Panc1 (cell line): ENCODE measurements around the gene CAPS. TPM values are rescaled to one million over a fixed set of nuclear protein-coding genes. Genes with fewer than 3 reads are reported as not detected.

Experiments
- ATAC-seq: fragments of 200-7000 bp; cut with Tn5 transposase; 2 replicates; pipeline ENCODE4 v1.9.1; 2020; ENCODE audit warnings: mild to moderate bottlenecking, moderate library complexity
- BruUV-seq: library from RNA; stranded (reverse); fragments of 400-500 nt; replicated peaks from 2 replicates; lab custom pipeline; 2021; lab: Mats Ljungman, UMichigan
- CTCF ChIA-PET: fragments of 300-600 bp; sonication (Branson Sonifier 250); formaldehyde crosslinking; loops from one replicate; lab custom pipeline; 2022; ENCODE audit warnings: antibody characterized with exemption; lab: Charles Lee
- POLR2A ChIA-PET: fragments of 300-600 bp; sonication (Branson Sonifier 250); formaldehyde crosslinking; loops from one replicate; lab custom pipeline; 2022; ENCODE audit warnings: antibody characterized with exemption; lab: Charles Lee
- DNase-seq: peaks from one replicate; pipeline ENCODE4 v3.0.0-alpha.2; 2010; ENCODE audit warnings: low read depth, low spot score
- H3K27ac ChIP-seq: 2 replicates; pipeline ENCODE4 v1.5.1; 2011; ENCODE audit warnings: mild to moderate bottlenecking, low read length, inconsistent platforms
- H3K27me3 ChIP-seq: fragments of 200-500 bp; sonication (Bioruptor generic); 2 replicates; pipeline ENCODE4 v1.6.0; 2014; ENCODE audit warnings: low read length, inconsistent platforms; ENCODE audit not compliant: control insufficient read depth, insufficient read depth
- H3K36me3 ChIP-seq: fragments of 200-500 bp; sonication (Bioruptor generic); 2 replicates; pipeline ENCODE4 v1.5.1; 2014; ENCODE audit warnings: inconsistent platforms, mild to moderate bottlenecking, low read length, moderate library complexity; ENCODE audit not compliant: control insufficient read depth, insufficient read depth
- H3K4me1 ChIP-seq: 2 replicates; pipeline ENCODE4 v1.5.1; 2011; ENCODE audit warnings: inconsistent platforms, mild to moderate bottlenecking, low read length, moderate library complexity; ENCODE audit not compliant: control insufficient read depth, insufficient read depth
- H3K4me3 ChIP-seq, 2 experiments: 2 replicates each; pipeline ENCODE4 v1.5.1; 2011 to 2012; ENCODE audit warnings: low read depth in 2 of 2, low read length in 2 of 2, mild to moderate bottlenecking in 2 of 2, inconsistent platforms in 1 of 2, moderate library complexity in 1 of 2
- H3K9me3 ChIP-seq: fragments of 200-500 bp; sonication (Bioruptor generic); 2 replicates; pipeline ENCODE4 v1.5.1; 2014; ENCODE audit warnings: low read depth, mild to moderate bottlenecking, inconsistent platforms, low read length, moderate library complexity; ENCODE audit not compliant: control insufficient read depth, insufficient read depth
- POLR2AphosphoS5 ChIP-seq: IDR thresholded peaks from 2 replicates; pipeline ENCODE4 v1.6.1; 2012; ENCODE audit warnings: mild to moderate bottlenecking, low read depth, low read length, moderate library complexity
- SIN3A ChIP-seq: IDR thresholded peaks from 2 replicates; pipeline ENCODE4 v1.6.1; 2012; ENCODE audit warnings: low read depth, mild to moderate bottlenecking, low read length, moderate library complexity, borderline replicate concordance; ENCODE audit not compliant: insufficient read depth
- TCF7L2 ChIP-seq: IDR thresholded peaks from 2 replicates; pipeline ENCODE4 v1.6.1; 2011; ENCODE audit warnings: mild to moderate bottlenecking, low read depth, low read length, inconsistent platforms
- in situ Hi-C: cut with HindIII; loops from 2 replicates; pipeline ENCODE4 v1.10.0; 2016; ENCODE audit warnings: low sequenced_read_pairs, low pct_unique_long_range_greater_than_20kb
- intact Hi-C: fragments of 100-400 bp; cut with micrococcal nuclease; formaldehyde crosslinking; loops from one replicate; pipeline ENCODE4 v1.10.0; 2022; ENCODE audit not compliant: unreplicated experiment
- total RNA-seq: library from RNA; stranded (reverse); gene quantifications from one replicate; pipeline ENCODE4 v1.2.1, GENCODE V29; 2021; ENCODE audit not compliant: unreplicated experiment
- TF ChIP-seq, protein P1 (sequence below): fragments of 450-650 bp; IDR thresholded peaks from 2 replicates; pipeline ENCODE4 v1.5.1; 2017; ENCODE audit warnings: mild to moderate bottlenecking
- TF ChIP-seq, protein P2 (sequence below), 2 experiments: IDR thresholded peaks; 2 replicates each; pipeline ENCODE4 v1.6.1; 2011 to 2012; ENCODE audit warnings: low read depth in 2 of 2, control low read depth in 1 of 2, low read length in 1 of 2, mild to moderate bottlenecking in 1 of 2, moderate library complexity in 1 of 2; ENCODE audit not compliant: insufficient read depth in 1 of 2

CAPS gene
- total RNA-seq, 1 experiment from 2014 or later = 9.2 TPM

DNA sequence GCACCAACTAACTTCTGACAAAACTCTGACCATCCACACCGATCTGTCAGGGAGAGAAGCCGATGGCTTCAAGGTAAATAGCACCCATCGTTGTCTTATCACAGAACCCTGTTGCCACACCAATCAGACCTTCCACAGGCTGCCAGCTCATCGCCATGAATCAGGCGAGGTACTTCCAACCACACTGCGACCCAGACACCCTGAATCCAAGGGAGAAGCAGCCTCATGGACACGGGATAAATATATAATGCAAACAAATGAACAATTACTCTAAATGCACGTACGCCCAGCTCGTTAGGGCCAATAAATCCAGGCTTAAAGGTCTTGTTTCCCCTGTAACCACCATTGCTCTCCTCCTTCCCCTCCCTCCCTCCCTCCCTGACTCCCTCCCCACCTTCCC is 43.1 kb downstream of the CAPS start:
- ATAC-seq = no peak
- H3K9me3 ChIP-seq = no peaks in the 10 kb centered on the region
- in situ Hi-C loops (no loop called here), intact Hi-C loops (no loop called here)
- DNase-seq = no peak
- CTCF ChIA-PET = no interaction called here
- TF ChIP-seq POLR2AphosphoS5 (no peak), TCF7L2 (no peak), SIN3A (no peak)
- TF ChIP-seq, protein P1, sequence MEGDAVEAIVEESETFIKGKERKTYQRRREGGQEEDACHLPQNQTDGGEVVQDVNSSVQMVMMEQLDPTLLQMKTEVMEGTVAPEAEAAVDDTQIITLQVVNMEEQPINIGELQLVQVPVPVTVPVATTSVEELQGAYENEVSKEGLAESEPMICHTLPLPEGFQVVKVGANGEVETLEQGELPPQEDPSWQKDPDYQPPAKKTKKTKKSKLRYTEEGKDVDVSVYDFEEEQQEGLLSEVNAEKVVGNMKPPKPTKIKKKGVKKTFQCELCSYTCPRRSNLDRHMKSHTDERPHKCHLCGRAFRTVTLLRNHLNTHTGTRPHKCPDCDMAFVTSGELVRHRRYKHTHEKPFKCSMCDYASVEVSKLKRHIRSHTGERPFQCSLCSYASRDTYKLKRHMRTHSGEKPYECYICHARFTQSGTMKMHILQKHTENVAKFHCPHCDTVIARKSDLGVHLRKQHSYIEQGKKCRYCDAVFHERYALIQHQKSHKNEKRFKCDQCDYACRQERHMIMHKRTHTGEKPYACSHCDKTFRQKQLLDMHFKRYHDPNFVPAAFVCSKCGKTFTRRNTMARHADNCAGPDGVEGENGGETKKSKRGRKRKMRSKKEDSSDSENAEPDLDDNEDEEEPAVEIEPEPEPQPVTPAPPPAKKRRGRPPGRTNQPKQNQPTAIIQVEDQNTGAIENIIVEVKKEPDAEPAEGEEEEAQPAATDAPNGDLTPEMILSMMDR = no peak
- TF ChIP-seq, protein P2, sequence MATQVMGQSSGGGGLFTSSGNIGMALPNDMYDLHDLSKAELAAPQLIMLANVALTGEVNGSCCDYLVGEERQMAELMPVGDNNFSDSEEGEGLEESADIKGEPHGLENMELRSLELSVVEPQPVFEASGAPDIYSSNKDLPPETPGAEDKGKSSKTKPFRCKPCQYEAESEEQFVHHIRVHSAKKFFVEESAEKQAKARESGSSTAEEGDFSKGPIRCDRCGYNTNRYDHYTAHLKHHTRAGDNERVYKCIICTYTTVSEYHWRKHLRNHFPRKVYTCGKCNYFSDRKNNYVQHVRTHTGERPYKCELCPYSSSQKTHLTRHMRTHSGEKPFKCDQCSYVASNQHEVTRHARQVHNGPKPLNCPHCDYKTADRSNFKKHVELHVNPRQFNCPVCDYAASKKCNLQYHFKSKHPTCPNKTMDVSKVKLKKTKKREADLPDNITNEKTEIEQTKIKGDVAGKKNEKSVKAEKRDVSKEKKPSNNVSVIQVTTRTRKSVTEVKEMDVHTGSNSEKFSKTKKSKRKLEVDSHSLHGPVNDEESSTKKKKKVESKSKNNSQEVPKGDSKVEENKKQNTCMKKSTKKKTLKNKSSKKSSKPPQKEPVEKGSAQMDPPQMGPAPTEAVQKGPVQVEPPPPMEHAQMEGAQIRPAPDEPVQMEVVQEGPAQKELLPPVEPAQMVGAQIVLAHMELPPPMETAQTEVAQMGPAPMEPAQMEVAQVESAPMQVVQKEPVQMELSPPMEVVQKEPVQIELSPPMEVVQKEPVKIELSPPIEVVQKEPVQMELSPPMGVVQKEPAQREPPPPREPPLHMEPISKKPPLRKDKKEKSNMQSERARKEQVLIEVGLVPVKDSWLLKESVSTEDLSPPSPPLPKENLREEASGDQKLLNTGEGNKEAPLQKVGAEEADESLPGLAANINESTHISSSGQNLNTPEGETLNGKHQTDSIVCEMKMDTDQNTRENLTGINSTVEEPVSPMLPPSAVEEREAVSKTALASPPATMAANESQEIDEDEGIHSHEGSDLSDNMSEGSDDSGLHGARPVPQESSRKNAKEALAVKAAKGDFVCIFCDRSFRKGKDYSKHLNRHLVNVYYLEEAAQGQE (IDR thresholded peaks at IDR 0.05; ENCODE audit: insufficient read depth in 1 of 2, low read depth in 2 of 2, low read length in 1 of 2) = no peak
- H3K36me3 ChIP-seq = no peaks in the 10 kb centered on the region
- no peak overlapping the region for H3K4me3 ChIP-seq
- no peaks in the 10 kb centered on the region for H3K27me3 ChIP-seq
- no TSS peak for BruUV-seq
- no peak overlapping the region for H3K27ac ChIP-seq
- H3K4me1 ChIP-seq = peaks cover 23% of the 10 kb centered on the region
- POLR2A ChIA-PET = no interaction called here

DNA sequence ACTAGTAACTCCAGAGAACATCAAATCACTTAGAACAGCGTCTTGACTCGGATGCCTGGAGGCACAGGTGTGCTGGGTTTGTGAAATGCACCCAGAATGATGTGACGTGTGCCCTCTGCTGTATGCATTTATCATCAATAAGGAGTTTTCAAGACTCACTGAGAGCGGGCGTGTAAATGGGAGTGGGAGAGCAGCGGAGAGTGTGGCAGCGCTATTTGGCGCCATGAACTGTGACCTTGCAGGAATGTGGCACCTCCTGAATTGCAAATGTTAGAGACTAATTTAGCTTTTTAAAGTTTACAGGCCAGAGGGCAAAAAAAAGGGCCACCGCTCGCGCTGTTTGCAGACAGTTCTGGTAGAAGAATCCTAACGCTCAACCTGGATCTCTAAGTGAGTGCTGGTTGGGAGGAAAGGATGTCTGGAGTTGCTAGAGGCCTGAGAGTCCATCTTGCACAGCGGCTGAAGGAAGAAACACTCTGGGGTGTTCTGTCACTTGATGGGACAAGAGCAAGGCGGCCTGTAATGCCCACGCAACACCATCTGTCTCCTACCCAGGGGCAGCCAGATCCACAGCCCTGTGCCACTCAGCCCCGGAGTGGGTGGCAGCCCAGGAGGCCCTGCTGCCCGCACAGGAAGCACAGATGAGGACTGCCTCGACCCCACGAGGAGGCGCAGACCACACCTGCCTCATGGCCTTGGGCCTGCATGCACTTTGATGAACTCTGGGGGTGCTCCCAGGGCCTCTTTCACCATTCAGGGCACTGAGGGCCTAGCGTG is 44.2 kb downstream of the CAPS start:
- H3K27me3 ChIP-seq = no peaks in the 10 kb centered on the region
- no TSS peak for BruUV-seq
- ChIA-PET CTCF (no interaction called here), POLR2A (no interaction called here)
- intact Hi-C loops (no loop called here), in situ Hi-C loops (no loop called here)
- peaks cover 27% of the 10 kb centered on the region for H3K4me1 ChIP-seq
- ATAC-seq = no peak
- H3K9me3 ChIP-seq = no peaks in the 10 kb centered on the region
- no peak overlapping the region for H3K4me3 ChIP-seq
- DNase-seq = no peak
- H3K36me3 ChIP-seq = no peaks in the 10 kb centered on the region
- H3K27ac ChIP-seq = no peak overlapping the region
- TF ChIP-seq, protein P2 (IDR thresholded peaks at IDR 0.05; ENCODE audit: insufficient read depth in 1 of 2, low read depth in 2 of 2, low read length in 1 of 2) = no peak
- TF ChIP-seq, protein P1 = no peak
- TF ChIP-seq POLR2AphosphoS5 = no peak
- no peak for TF ChIP-seq TCF7L2
- TF ChIP-seq SIN3A = no peak
